GM12874 (cell line): ENCODE measurements around the gene BTRC.

Experiments used
- TF ChIP-seq, protein P1 (sequence below): IDR thresholded peaks from 2 replicates; pipeline ENCODE4 v1.5.1; 2011; ENCODE audit warnings: low read depth, mild to moderate bottlenecking, control low read depth, low read length, moderate library complexity; ENCODE audit not compliant: insufficient read depth

BTRC gene

GRCh38 chr10:101388676-101389276, 34.8 kb downstream of the BTRC start:
- TF ChIP-seq, protein P1, sequence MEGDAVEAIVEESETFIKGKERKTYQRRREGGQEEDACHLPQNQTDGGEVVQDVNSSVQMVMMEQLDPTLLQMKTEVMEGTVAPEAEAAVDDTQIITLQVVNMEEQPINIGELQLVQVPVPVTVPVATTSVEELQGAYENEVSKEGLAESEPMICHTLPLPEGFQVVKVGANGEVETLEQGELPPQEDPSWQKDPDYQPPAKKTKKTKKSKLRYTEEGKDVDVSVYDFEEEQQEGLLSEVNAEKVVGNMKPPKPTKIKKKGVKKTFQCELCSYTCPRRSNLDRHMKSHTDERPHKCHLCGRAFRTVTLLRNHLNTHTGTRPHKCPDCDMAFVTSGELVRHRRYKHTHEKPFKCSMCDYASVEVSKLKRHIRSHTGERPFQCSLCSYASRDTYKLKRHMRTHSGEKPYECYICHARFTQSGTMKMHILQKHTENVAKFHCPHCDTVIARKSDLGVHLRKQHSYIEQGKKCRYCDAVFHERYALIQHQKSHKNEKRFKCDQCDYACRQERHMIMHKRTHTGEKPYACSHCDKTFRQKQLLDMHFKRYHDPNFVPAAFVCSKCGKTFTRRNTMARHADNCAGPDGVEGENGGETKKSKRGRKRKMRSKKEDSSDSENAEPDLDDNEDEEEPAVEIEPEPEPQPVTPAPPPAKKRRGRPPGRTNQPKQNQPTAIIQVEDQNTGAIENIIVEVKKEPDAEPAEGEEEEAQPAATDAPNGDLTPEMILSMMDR: no peak

GRCh38 chr10:101389986-101390531, 36.1 kb downstream of the BTRC start:
- TF ChIP-seq, protein P1: no peak

GRCh38 chr10:101393378-101393777, 39.4 kb downstream of the BTRC start:
- TF ChIP-seq, protein P1: no peak

- TF ChIP-seq, protein P1: no peak
Observed at GRCh38 chr10:101394524-101395133, 40.7 kb downstream of the BTRC start.

DNA sequence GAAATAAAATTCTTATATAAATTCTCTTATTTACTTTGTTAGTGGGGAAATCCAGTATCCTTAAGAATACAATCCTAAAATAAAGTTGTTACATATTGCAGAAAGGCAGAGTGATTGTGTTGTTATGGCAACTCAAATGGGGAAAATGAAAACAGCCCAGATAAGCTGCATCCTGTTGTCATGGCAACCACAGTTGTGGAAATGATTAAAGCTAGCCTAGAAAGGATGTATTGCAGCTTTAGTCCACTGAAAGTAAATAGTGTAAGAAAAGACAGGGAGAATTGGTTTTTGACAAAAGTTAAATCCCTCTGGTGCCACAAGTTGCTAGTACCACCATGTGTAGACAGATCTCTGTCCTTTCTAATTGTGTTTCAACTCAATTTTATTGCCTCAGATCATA, 43.2 kb downstream of the BTRC start:
- TF ChIP-seq, protein P1: no peak

DNA sequence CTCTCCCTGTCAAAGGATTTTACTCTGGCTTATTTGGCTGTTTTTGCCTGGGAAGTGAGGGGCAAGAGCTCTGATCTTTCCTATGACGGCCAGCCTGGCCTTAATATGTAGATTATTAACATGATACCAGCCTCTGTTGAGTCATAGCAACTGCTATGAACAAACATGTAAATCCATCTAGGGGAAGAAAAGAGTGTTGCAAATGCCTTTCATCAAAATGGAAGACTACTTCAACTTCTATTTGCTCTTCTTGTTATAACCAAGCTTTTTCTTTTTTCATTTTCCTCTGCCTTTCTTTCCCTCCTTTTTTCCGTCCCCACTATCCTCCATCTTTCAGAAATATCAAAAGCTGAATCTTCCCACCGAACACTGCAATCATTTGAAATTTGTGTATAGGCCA, 46.6 kb downstream of the BTRC start:
- TF ChIP-seq, protein P1: no peak

- TF ChIP-seq, protein P1: no peak
Observed at GRCh38 chr10:101402711-101403110, 48.7 kb downstream of the BTRC start.
